ENCODE results near the gene CLDN2.

The CLDN2 gene

GRCh38 chrX:106940068-106940467 is 19.9 kb downstream of the CLDN2 start:
- H2AFZ ChIP-seq (ENCODE audit: low read length, unreplicated experiment): no peak overlapping the region
- no peak overlapping the region for H3K27ac ChIP-seq (ENCODE audit: low read depth, low read length)
- H3K4me3 ChIP-seq (ENCODE audit: low read depth, low read length): no peak overlapping the region
- no peaks in the 10 kb centered on the region for H3K4me1 ChIP-seq (ENCODE audit: control insufficient read depth, insufficient read depth, low read length, unreplicated experiment)
- no peaks in the 10 kb centered on the region for H3K36me3 ChIP-seq (ENCODE audit: insufficient read depth, low read length)
- no peaks in the 10 kb centered on the region for H3K27me3 ChIP-seq (ENCODE audit: insufficient read depth, low read length)
- no peaks in the 10 kb centered on the region for H3K79me2 ChIP-seq (ENCODE audit: control insufficient read depth, insufficient read depth, low read length, unreplicated experiment)

- H3K27me3 ChIP-seq (ENCODE audit: insufficient read depth, low read length): no peaks in the 10 kb centered on the region
- no peak overlapping the region for H2AFZ ChIP-seq (ENCODE audit: low read length, unreplicated experiment)
- no peaks in the 10 kb centered on the region for H3K79me2 ChIP-seq (ENCODE audit: control insufficient read depth, insufficient read depth, low read length, unreplicated experiment)
- no peak overlapping the region for H3K4me3 ChIP-seq (ENCODE audit: low read depth, low read length)
- no peaks in the 10 kb centered on the region for H3K36me3 ChIP-seq (ENCODE audit: insufficient read depth, low read length)
- no peaks in the 10 kb centered on the region for H3K4me1 ChIP-seq (ENCODE audit: control insufficient read depth, insufficient read depth, low read length, unreplicated experiment)
- no peak overlapping the region for H3K27ac ChIP-seq (ENCODE audit: low read depth, low read length)
These were observed 26.3 kb downstream of the CLDN2 start for GRCh38 chrX:106946464-106946863.

- no peak overlapping the region for H3K4me3 ChIP-seq (ENCODE audit: low read depth, low read length)
- H3K27me3 ChIP-seq (ENCODE audit: insufficient read depth, low read length): no peaks in the 10 kb centered on the region
- H3K4me1 ChIP-seq (ENCODE audit: control insufficient read depth, insufficient read depth, low read length, unreplicated experiment): peaks cover 3% of the 10 kb centered on the region
- H3K27ac ChIP-seq (ENCODE audit: low read depth, low read length): no peak overlapping the region
- H3K79me2 ChIP-seq (ENCODE audit: control insufficient read depth, insufficient read depth, low read length, unreplicated experiment): no peaks in the 10 kb centered on the region
- H3K36me3 ChIP-seq (ENCODE audit: insufficient read depth, low read length): no peaks in the 10 kb centered on the region
- H2AFZ ChIP-seq (ENCODE audit: low read length, unreplicated experiment): no peak overlapping the region
These were observed 28.4 kb downstream of the CLDN2 start for GRCh38 chrX:106948641-106949040.

GRCh38 chrX:106949366-106949765 is 29.2 kb downstream of the CLDN2 start:
- H3K27me3 ChIP-seq (ENCODE audit: insufficient read depth, low read length): no peaks in the 10 kb centered on the region
- H3K79me2 ChIP-seq (ENCODE audit: control insufficient read depth, insufficient read depth, low read length, unreplicated experiment): no peaks in the 10 kb centered on the region
- H2AFZ ChIP-seq (ENCODE audit: low read length, unreplicated experiment): no peak overlapping the region
- peaks cover 8% of the 10 kb centered on the region for H3K4me1 ChIP-seq (ENCODE audit: control insufficient read depth, insufficient read depth, low read length, unreplicated experiment)
- H3K27ac ChIP-seq (ENCODE audit: low read depth, low read length): no peak overlapping the region
- no peaks in the 10 kb centered on the region for H3K36me3 ChIP-seq (ENCODE audit: insufficient read depth, low read length)
- no peak overlapping the region for H3K4me3 ChIP-seq (ENCODE audit: low read depth, low read length)

- Histone ChIP-seq H3K4me1 (ENCODE audit: control insufficient read depth, insufficient read depth, low read length, unreplicated experiment) (peaks cover 18% of the 10 kb centered on the region), H3K79me2 (ENCODE audit: control insufficient read depth, insufficient read depth, low read length, unreplicated experiment) (no peaks in the 10 kb centered on the region), H3K27ac (ENCODE audit: low read depth, low read length) (no peak overlapping the region), H2AFZ (ENCODE audit: low read length, unreplicated experiment) (no peak overlapping the region), H3K4me3 (ENCODE audit: low read depth, low read length) (no peak overlapping the region), H3K27me3 (ENCODE audit: insufficient read depth, low read length) (no peaks in the 10 kb centered on the region), H3K36me3 (ENCODE audit: insufficient read depth, low read length) (no peaks in the 10 kb centered on the region)
These were observed 30.2 kb downstream of the CLDN2 start for GRCh38 chrX:106950381-106950780.

- H3K79me2 ChIP-seq (ENCODE audit: control insufficient read depth, insufficient read depth, low read length, unreplicated experiment): no peaks in the 10 kb centered on the region
- no peak overlapping the region for H2AFZ ChIP-seq (ENCODE audit: low read length, unreplicated experiment)
- no peaks in the 10 kb centered on the region for H3K27me3 ChIP-seq (ENCODE audit: insufficient read depth, low read length)
- H3K4me1 ChIP-seq (ENCODE audit: control insufficient read depth, insufficient read depth, low read length, unreplicated experiment): peaks cover 22% of the 10 kb centered on the region
- H3K4me3 ChIP-seq (ENCODE audit: low read depth, low read length): no peak overlapping the region
- no peak overlapping the region for H3K27ac ChIP-seq (ENCODE audit: low read depth, low read length)
- H3K36me3 ChIP-seq (ENCODE audit: insufficient read depth, low read length): no peaks in the 10 kb centered on the region
These were observed 31.0 kb downstream of the CLDN2 start for GRCh38 chrX:106951230-106951629.

GRCh38 chrX:106952089-106952488 is 31.9 kb downstream of the CLDN2 start:
- H3K4me3 ChIP-seq (ENCODE audit: low read depth, low read length): no peak overlapping the region
- H3K4me1 ChIP-seq (ENCODE audit: control insufficient read depth, insufficient read depth, low read length, unreplicated experiment): peaks cover 22% of the 10 kb centered on the region
- H3K27ac ChIP-seq (ENCODE audit: low read depth, low read length): no peak overlapping the region

GRCh38 chrX:106952538-106952937 is 32.3 kb downstream of the CLDN2 start:
- H3K4me3 ChIP-seq (ENCODE audit: low read depth, low read length): no peak overlapping the region
- H2AFZ ChIP-seq (ENCODE audit: low read length, unreplicated experiment): no peak overlapping the region
- no peaks in the 10 kb centered on the region for H3K27me3 ChIP-seq (ENCODE audit: insufficient read depth, low read length)
- H3K36me3 ChIP-seq (ENCODE audit: insufficient read depth, low read length): no peaks in the 10 kb centered on the region; the same call in 1 of the 2 replicates
- no peak overlapping the region for H3K27ac ChIP-seq (ENCODE audit: low read depth, low read length)
- no peaks in the 10 kb centered on the region for H3K79me2 ChIP-seq (ENCODE audit: control insufficient read depth, insufficient read depth, low read length, unreplicated experiment)
- H3K4me1 ChIP-seq (ENCODE audit: control insufficient read depth, insufficient read depth, low read length, unreplicated experiment): peaks cover 22% of the 10 kb centered on the region

More at GRCh38 chrX:106952089-106952488, 31.9 kb downstream of the CLDN2 start:
- Histone ChIP-seq H2AFZ (ENCODE audit: low read length, unreplicated experiment) (no peak overlapping the region), H3K36me3 (ENCODE audit: insufficient read depth, low read length) (no peaks in the 10 kb centered on the region; the same call in 1 of the 2 replicates), H3K27me3 (ENCODE audit: insufficient read depth, low read length) (no peaks in the 10 kb centered on the region), H3K79me2 (ENCODE audit: control insufficient read depth, insufficient read depth, low read length, unreplicated experiment) (no peaks in the 10 kb centered on the region)

- Histone ChIP-seq H3K4me3 (ENCODE audit: low read depth, low read length) (no peak overlapping the region), H3K36me3 (ENCODE audit: insufficient read depth, low read length) (no peaks in the 10 kb centered on the region; the same call in 1 of the 2 replicates), H2AFZ (ENCODE audit: low read length, unreplicated experiment) (no peak overlapping the region)
These were observed 32.8 kb downstream of the CLDN2 start for GRCh38 chrX:106952988-106953387.

GRCh38 chrX:106954041-106954440 is 33.8 kb downstream of the CLDN2 start:
- H3K4me3 ChIP-seq (ENCODE audit: low read depth, low read length): no peak overlapping the region
- H2AFZ ChIP-seq (ENCODE audit: low read length, unreplicated experiment): no peak overlapping the region
- H3K4me1 ChIP-seq (ENCODE audit: control insufficient read depth, insufficient read depth, low read length, unreplicated experiment): peaks cover 22% of the 10 kb centered on the region
- H3K79me2 ChIP-seq (ENCODE audit: control insufficient read depth, insufficient read depth, low read length, unreplicated experiment): no peaks in the 10 kb centered on the region
- H3K27me3 ChIP-seq (ENCODE audit: insufficient read depth, low read length): no peaks in the 10 kb centered on the region
- no peak overlapping the region; the same call in 1 of the 2 replicates for H3K27ac ChIP-seq (ENCODE audit: low read depth, low read length)
- H3K36me3 ChIP-seq (ENCODE audit: insufficient read depth, low read length): no peaks in the 10 kb centered on the region; the same call in 1 of the 2 replicates

More at GRCh38 chrX:106952988-106953387, 32.8 kb downstream of the CLDN2 start:
- Histone ChIP-seq H3K79me2 (ENCODE audit: control insufficient read depth, insufficient read depth, low read length, unreplicated experiment) (no peaks in the 10 kb centered on the region), H3K27me3 (ENCODE audit: insufficient read depth, low read length) (no peaks in the 10 kb centered on the region), H3K27ac (ENCODE audit: low read depth, low read length) (no peak overlapping the region), H3K4me1 (ENCODE audit: control insufficient read depth, insufficient read depth, low read length, unreplicated experiment) (peaks cover 22% of the 10 kb centered on the region)

GRCh38 chrX:106955004-106955772 is 35.0 kb downstream of the CLDN2 start:
- Histone ChIP-seq H3K4me3 (ENCODE audit: low read depth, low read length) (no peak overlapping the region), H3K36me3 (ENCODE audit: insufficient read depth, low read length) (no peaks in the 10 kb centered on the region; the same call in 1 of the 2 replicates), H2AFZ (ENCODE audit: low read length, unreplicated experiment) (no peak overlapping the region), H3K4me1 (ENCODE audit: control insufficient read depth, insufficient read depth, low read length, unreplicated experiment) (peaks cover 22% of the 10 kb centered on the region), H3K27ac (ENCODE audit: low read depth, low read length) (peak overlapping the region; percentile 64), H3K79me2 (ENCODE audit: control insufficient read depth, insufficient read depth, low read length, unreplicated experiment) (no peaks in the 10 kb centered on the region), H3K27me3 (ENCODE audit: insufficient read depth, low read length) (no peaks in the 10 kb centered on the region)

All from ACC112 (cell line).